ENCODE data around the gene MROH7.

MROH7 gene

DNA sequence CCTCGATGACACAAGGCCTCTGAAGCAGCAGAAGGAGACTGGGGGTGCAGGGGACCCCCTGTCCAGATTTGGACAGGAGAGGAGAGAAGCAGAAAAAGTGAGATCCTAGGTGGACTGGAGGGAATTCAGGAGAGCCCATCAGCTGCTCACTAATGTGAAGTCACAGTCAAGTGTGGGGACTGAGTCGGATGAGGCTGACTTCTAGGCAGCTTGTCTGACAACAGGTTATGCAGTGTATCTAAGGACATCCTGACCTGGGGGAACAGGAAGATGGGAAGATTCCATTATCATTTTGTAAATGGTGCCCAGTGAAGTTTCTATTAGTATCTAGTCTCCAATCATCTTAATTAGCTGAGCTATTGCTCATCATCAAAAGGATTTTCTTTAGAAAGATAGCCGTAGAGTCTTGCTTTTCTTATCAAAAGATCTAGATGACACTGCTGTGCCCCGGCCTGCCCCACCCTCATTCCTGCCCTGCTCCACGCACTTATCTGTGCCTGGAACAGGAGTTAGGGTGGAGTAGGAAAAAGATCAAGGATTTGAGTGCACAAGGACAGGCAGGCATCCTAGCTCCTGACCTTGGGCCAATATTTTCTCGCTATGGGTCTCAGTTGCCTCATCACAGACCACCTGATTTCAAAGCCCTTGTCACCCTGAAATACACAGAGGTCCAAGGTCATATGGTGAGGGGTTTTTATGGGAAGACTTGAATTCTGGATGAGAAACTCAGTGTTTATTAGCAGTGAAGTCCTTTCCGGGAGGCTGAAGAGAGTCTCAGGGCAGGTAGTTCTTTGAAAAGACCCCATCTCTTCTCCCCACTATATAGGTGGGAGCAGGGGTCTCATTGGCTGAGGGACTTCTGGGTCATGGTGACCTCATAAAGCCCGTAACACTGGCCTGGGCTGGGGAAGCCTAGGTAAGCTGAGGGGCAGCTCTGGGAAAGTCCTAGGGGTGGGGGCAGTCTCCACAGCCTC, at the start of gene MROH7:
Gene MROH7 (plus strand): TSS at position 924 of the 974 bp plus-strand sequence. CDS start 11,141 bp downstream, outside the sequence.
- Mint-ChIP-seq H3K9me3 (peaks cover 5% of the 10 kb centered on the region), H3K4me1 (ENCODE audit: low read depth) (no peaks in the 10 kb centered on the region), H3K27me3 (ENCODE audit: low read depth) (peaks cover 8% of the 10 kb centered on the region)

GRCh38 chr1:54593571-54594160, 47.9 kb upstream of the MROH7 start:
- H3K27me3 Mint-ChIP-seq (ENCODE audit: low read depth), result no peaks in the 10 kb centered on the region
- H3K4me1 Mint-ChIP-seq (ENCODE audit: low read depth), result peaks cover 2% of the 10 kb centered on the region

More for the DNA sequence above, at the start of gene MROH7:
- H3K27ac Mint-ChIP-seq, result no peak within 1 kb of the TSS
- no peaks in the 10 kb centered on the region for H3K36me3 Mint-ChIP-seq (ENCODE audit: low read depth)
- no peak within 1 kb of the TSS for H3K4me3 Mint-ChIP-seq

GRCh38 chr1:54594463-54594862, 47.1 kb upstream of the MROH7 start:
- no peaks in the 10 kb centered on the region for H3K9me3 Mint-ChIP-seq
- H3K36me3 Mint-ChIP-seq (ENCODE audit: low read depth), result no peaks in the 10 kb centered on the region
- H3K27ac Mint-ChIP-seq, result no peak overlapping the region
- H3K27me3 Mint-ChIP-seq (ENCODE audit: low read depth), result no peaks in the 10 kb centered on the region
- H3K4me1 Mint-ChIP-seq (ENCODE audit: low read depth), result peaks cover 2% of the 10 kb centered on the region
- no peak overlapping the region for H3K4me3 Mint-ChIP-seq

More at GRCh38 chr1:54593571-54594160, 47.9 kb upstream of the MROH7 start:
- Mint-ChIP-seq H3K9me3 (no peaks in the 10 kb centered on the region), H3K27ac (no peak overlapping the region), H3K36me3 (ENCODE audit: low read depth) (no peaks in the 10 kb centered on the region), H3K4me3 (no peak overlapping the region)

DNA sequence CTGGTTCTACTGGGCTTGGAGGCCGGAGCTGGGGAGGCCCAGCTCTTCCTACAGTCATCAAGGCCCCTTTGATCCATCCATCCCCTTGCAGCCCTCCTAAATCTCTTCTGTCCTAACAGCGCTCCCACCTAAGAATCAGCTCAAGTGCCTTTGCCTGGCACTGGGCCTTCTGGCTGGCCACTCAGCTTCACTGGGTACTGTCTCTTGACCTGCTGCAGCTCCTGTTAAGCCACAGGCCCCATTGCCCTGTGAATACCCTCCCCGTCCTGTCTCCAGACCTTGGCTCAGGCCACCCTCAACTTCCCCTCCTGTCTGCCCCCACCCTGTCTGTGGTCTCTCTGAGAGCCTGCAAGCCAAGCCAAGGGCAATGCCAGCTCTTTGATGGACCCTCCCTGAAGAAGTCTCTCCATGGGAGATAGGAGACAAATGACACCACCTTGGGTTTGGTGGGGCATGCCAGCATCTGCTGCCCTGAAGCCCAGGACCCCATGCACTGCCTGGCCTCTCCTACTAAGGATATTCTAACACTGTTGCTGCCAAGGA, 45.6 kb upstream of the MROH7 start:
- H3K27me3 Mint-ChIP-seq (ENCODE audit: low read depth), result no peaks in the 10 kb centered on the region
- no peaks in the 10 kb centered on the region for H3K4me1 Mint-ChIP-seq (ENCODE audit: low read depth)
- no peaks in the 10 kb centered on the region for H3K36me3 Mint-ChIP-seq (ENCODE audit: low read depth)
- no peak overlapping the region for H3K27ac Mint-ChIP-seq
- H3K9me3 Mint-ChIP-seq, result no peaks in the 10 kb centered on the region
- H3K4me3 Mint-ChIP-seq, result no peak overlapping the region

DNA sequence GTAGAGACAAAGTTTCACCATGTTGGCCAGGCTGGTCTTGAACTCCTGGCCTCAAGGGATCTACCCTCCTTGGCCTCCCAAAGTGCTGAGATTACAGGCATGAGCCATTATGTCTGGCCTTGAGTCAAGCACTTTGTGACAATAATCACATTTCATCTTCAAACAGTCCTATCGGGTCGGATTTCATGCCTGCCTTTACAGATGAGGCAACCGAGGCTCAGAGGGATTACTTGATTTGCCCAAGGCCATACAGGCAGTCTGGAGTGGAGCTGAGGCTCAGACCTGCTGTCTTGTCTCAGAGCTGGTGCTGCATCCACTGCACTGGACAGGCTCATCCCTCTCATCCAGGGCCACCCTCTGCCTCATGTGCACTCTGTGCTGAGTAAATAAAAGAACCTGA, 44.8 kb upstream of the MROH7 start:
- Mint-ChIP-seq H3K9me3 (no peaks in the 10 kb centered on the region), H3K27me3 (ENCODE audit: low read depth) (no peaks in the 10 kb centered on the region), H3K27ac (no peak overlapping the region), H3K4me1 (ENCODE audit: low read depth) (no peaks in the 10 kb centered on the region), H3K4me3 (no peak overlapping the region), H3K36me3 (ENCODE audit: low read depth) (no peaks in the 10 kb centered on the region)

- Mint-ChIP-seq H3K4me3 (no peak overlapping the region), H3K36me3 (ENCODE audit: low read depth) (no peaks in the 10 kb centered on the region), H3K4me1 (ENCODE audit: low read depth) (no peaks in the 10 kb centered on the region), H3K27me3 (ENCODE audit: low read depth) (no peaks in the 10 kb centered on the region), H3K27ac (no peak overlapping the region), H3K9me3 (no peaks in the 10 kb centered on the region)
Measured at GRCh38 chr1:54597455-54598030, 44.0 kb upstream of the MROH7 start.

- Mint-ChIP-seq H3K9me3 (no peaks in the 10 kb centered on the region), H3K4me1 (ENCODE audit: low read depth) (peaks cover 1% of the 10 kb centered on the region), H3K4me3 (no peak overlapping the region), H3K36me3 (ENCODE audit: low read depth) (no peaks in the 10 kb centered on the region), H3K27me3 (ENCODE audit: low read depth) (no peaks in the 10 kb centered on the region), H3K27ac (no peak overlapping the region)
Measured at GRCh38 chr1:54599211-54599823, 42.3 kb upstream of the MROH7 start.

DNA sequence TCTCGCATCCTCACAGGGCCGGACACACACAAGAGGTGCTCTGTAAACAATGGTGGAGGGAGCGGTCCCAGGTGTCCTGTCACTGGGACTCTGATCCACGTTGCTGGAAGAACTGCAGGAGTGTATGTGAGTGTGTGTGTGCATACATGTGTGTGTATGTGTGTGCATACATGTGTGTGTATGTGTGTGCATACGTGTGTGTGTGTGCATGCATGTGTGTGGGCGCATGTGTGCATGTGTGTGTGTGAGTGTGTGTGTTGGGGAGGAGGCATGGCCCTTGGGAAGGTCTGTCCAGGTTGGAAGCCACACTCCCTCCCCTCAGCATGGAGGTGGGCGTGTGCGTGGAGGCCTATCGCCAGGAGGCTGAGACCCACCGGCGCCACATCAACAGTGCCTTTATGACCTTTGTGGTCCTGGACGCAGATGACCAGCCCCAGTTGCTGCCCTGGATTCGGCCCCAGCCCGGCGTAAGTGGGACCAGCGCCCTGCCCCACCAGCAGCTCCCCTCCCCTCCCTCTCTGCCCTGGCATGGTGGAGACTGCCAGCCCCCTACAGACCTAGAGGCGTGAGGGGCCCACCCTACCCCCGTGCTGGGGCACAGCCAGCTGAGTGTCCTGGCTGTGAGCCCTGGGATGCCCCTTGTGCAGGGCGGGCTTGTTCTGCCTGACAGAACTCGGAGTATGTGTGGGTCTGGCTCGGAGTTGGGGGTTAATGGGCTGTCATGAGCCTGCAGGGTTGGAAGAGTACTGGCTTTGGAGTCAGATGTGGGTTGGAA, 40.5 kb upstream of the MROH7 start:
- Mint-ChIP-seq H3K36me3 (ENCODE audit: low read depth) (no peaks in the 10 kb centered on the region), H3K4me1 (ENCODE audit: low read depth) (peaks cover 6% of the 10 kb centered on the region), H3K27me3 (ENCODE audit: low read depth) (no peaks in the 10 kb centered on the region), H3K4me3 (no peak overlapping the region), H3K9me3 (no peaks in the 10 kb centered on the region), H3K27ac (no peak overlapping the region)

DNA sequence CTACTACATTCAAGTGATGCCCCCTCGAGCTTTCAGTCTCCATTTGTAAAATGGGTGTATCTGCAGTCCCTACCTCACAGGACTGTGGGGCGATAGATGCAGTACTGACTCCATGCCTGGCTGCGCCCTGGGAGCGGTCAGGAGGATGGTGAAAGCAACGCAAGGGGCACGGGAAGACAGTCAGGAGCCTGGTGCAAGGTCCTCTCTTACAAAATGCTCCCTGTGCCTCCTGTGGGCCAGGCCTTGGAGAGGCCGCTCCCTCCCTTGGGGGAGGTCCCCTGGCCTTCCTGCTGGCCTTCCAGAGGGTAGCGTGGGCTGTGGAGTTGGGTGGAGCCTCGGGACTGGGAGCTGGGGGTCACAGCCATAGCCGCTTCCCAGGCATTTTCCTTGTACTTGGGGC, 39.9 kb upstream of the MROH7 start:
- Mint-ChIP-seq H3K9me3 (no peaks in the 10 kb centered on the region), H3K27ac (no peak overlapping the region), H3K27me3 (ENCODE audit: low read depth) (no peaks in the 10 kb centered on the region), H3K4me3 (no peak overlapping the region), H3K36me3 (ENCODE audit: low read depth) (no peaks in the 10 kb centered on the region), H3K4me1 (ENCODE audit: low read depth) (peaks cover 6% of the 10 kb centered on the region)

DNA sequence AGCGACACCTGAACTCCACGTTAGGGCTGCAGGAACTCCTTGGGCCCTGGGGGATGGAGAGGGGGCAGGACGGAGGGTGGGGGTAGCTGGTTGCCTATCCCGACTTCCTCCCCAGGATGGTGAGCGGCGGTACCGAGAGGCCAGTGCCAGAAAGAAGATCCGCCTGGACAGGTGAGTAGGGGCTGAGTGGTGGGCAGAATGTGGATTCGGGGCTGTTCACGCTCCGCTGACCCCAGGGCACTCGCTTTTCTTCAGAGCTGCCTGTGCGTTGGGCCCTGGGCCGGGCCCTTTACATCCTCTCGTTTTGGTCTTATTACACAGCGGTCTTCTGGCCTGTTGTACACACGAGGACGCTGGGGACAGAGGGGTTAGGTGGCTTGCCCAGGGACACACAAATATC, 39.0 kb upstream of the MROH7 start:
- H3K36me3 Mint-ChIP-seq (ENCODE audit: low read depth), result no peaks in the 10 kb centered on the region
- H3K27ac Mint-ChIP-seq, result no peak overlapping the region
- H3K27me3 Mint-ChIP-seq (ENCODE audit: low read depth), result no peaks in the 10 kb centered on the region
- H3K4me3 Mint-ChIP-seq, result no peak overlapping the region
- H3K4me1 Mint-ChIP-seq (ENCODE audit: low read depth), result peaks cover 6% of the 10 kb centered on the region
- no peaks in the 10 kb centered on the region for H3K9me3 Mint-ChIP-seq

DNA sequence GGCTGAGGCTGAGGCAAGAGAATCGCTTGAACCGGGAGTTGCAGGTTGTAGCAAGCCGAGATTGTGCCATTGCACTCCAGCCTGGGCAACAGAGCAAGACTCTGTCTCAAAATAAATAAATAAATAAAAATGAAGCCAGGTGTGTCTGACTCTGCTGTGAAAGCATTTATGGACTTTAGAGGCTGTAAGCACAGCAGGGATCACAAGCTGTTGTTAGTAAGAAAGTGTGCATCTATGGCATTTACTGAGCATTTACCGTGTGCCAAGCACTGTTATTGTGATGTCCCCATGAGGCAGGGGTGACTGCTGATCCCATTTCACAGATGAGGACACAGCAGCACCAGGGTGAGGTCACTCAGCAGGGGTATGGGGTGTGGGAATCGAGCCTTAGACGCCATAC, 38.3 kb upstream of the MROH7 start:
- no peaks in the 10 kb centered on the region for H3K36me3 Mint-ChIP-seq (ENCODE audit: low read depth)
- H3K4me3 Mint-ChIP-seq, result no peak overlapping the region

GRCh38 chr1:54604051-54604450, 37.5 kb upstream of the MROH7 start:
- Mint-ChIP-seq H3K4me3 (no peak overlapping the region), H3K4me1 (ENCODE audit: low read depth) (peaks cover 6% of the 10 kb centered on the region), H3K36me3 (ENCODE audit: low read depth) (no peaks in the 10 kb centered on the region), H3K9me3 (no peaks in the 10 kb centered on the region), H3K27me3 (ENCODE audit: low read depth) (no peaks in the 10 kb centered on the region), H3K27ac (no peak overlapping the region)

More for the DNA sequence above, 38.3 kb upstream of the MROH7 start:
- Mint-ChIP-seq H3K4me1 (ENCODE audit: low read depth) (peaks cover 6% of the 10 kb centered on the region), H3K9me3 (no peaks in the 10 kb centered on the region), H3K27me3 (ENCODE audit: low read depth) (no peaks in the 10 kb centered on the region), H3K27ac (no peak overlapping the region)

DNA sequence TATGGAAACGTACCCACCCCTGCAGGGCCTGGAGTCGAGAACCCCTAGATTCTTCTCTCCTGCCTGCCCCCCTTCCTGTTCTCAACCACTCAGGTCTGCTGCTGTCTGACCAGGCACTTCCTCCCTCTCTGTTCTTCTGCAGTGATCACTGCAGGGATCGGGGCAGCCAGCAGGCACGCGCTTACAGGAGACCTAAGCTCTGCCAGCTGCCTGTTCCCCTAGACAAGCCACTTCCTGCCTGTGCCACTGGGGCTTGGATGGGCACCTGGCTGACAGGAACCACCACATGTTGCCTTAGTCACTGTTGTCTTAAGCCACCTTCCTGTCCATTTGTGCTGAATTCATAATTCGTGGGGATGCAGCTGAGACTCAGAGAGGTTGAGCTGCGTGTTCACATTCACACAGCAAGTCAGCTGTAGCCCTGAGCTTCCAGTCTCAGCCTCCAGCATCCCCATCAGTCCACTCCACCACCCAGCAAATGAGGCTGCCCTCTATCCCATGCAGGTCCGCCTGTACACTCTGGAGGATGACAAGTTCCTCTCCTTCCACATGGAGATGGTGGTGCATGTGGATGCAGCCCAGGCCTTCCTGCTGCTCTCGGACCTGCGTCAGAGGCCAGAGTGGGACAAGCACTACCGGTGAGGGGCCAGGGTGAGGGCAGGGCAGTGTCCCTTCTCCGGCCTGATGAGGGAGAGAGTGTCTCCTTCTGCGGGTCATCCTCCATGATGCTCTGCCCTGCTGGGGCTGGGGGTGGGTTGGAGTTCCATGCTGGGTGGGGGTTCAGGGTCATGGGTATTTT, 36.8 kb upstream of the MROH7 start:
- Mint-ChIP-seq H3K27ac (no peak overlapping the region), H3K4me1 (ENCODE audit: low read depth) (peaks cover 6% of the 10 kb centered on the region), H3K9me3 (no peaks in the 10 kb centered on the region), H3K36me3 (ENCODE audit: low read depth) (no peaks in the 10 kb centered on the region), H3K27me3 (ENCODE audit: low read depth) (no peaks in the 10 kb centered on the region), H3K4me3 (no peak overlapping the region)
